Thyroid gland (tissue), 4 donors: Measurements from ENCODE around the gene BMPR2.

Experiments
- CTCF ChIP-seq, 6 experiments: fragments of 200-600 bp in 3 of 6; fragments of 450-650 bp in 3 of 6; sonication (generic) in 3 of 6; IDR thresholded peaks; one replicate each; pipeline ENCODE4 v1.5.1; 2016 to 2019; ENCODE audit warnings: antibody characterized with exemption in 6 of 6, mild to moderate bottlenecking in 2 of 6, inconsistent platforms in 1 of 6, moderate library complexity in 1 of 6
- POLR2A ChIP-seq, 2 donors: fragments of 450-650 bp; IDR thresholded peaks; one replicate each; pipeline ENCODE4 v1.6.1; 2017; ENCODE audit warnings: antibody characterized with exemption in 2 of 2, mild to moderate bottlenecking in 2 of 2, moderate library complexity in 1 of 2

- no peak for TF ChIP-seq CTCF (IDR thresholded peaks at IDR 0.05)
- no peak for TF ChIP-seq POLR2A (IDR thresholded peaks at IDR 0.05)
These were observed 38.3 kb upstream of the BMPR2 start for GRCh38 chr2:202337706-202338346.
